NK-92 (cell line): ENCODE data around the gene S100A13.
"Not testable (repeated sequence)": the region's sequence is repeated elsewhere in the genome, so short reads cannot be mapped to it uniquely, and the experiment has no call there.

ENCODE experiments used
- DNase-seq: peaks from one replicate; lab custom pipeline; 2025; ENCODE audit not compliant: unreplicated experiment; lab: John Stamatoyannopoulos, UW

The S100A13 gene

GRCh38 chr1:153649137-153649862 lies 22.0 kb upstream of the S100A13 start:
- no peak for DNase-seq

- DNase-seq, result no peak
These were observed 20.8 kb upstream of the S100A13 start for GRCh38 chr1:153648000-153648643.

- DNase-seq, result no peak
These were observed 20.0 kb upstream of the S100A13 start for GRCh38 chr1:153647346-153647714.

GRCh38 chr1:153646672-153647345 lies 19.5 kb upstream of the S100A13 start:
- DNase-seq, result no peak

- DNase-seq, result no peak
These were observed 16.5 kb upstream of the S100A13 start for GRCh38 chr1:153643816-153644215.

- no peak for DNase-seq
These were observed 15.8 kb upstream of the S100A13 start for GRCh38 chr1:153643100-153643499.

- DNase-seq, result no peak
These were observed 14.9 kb upstream of the S100A13 start for GRCh38 chr1:153642161-153642560.

- no peak for DNase-seq
These were observed 13.6 kb upstream of the S100A13 start for GRCh38 chr1:153640861-153641260.

GRCh38 chr1:153640213-153640612 lies 12.9 kb upstream of the S100A13 start:
- not testable (repeated sequence) for DNase-seq

- DNase-seq, result no peak
These were observed 12.0 kb upstream of the S100A13 start for GRCh38 chr1:153639280-153639679.

- DNase-seq, result no peak
These were observed 11.0 kb upstream of the S100A13 start for GRCh38 chr1:153638261-153638660.

GRCh38 chr1:153636312-153636711 lies 9.0 kb upstream of the S100A13 start:
- no peak for DNase-seq

GRCh38 chr1:153635872-153636271 lies 8.6 kb upstream of the S100A13 start:
- no peak for DNase-seq

- DNase-seq, result peak; percentile 66
These were observed 6.7 kb upstream of the S100A13 start, which contains the start of gene CHTOP for GRCh38 chr1:153633754-153634665. Gene CHTOP (plus strand): TSS chr1:153634066. CDS start chr1:153636589, 2,523 bp downstream.

- DNase-seq, result no peak
These were observed 6.0 kb upstream of the S100A13 start for GRCh38 chr1:153633161-153633753.

- no peak for DNase-seq
These were observed 4.0 kb upstream of the S100A13 start for GRCh38 chr1:153631047-153632022.

- no peak for DNase-seq
These were observed 3.1 kb upstream of the S100A13 start for GRCh38 chr1:153630384-153630783.

GRCh38 chr1:153629971-153630370 lies 2.7 kb upstream of the S100A13 start:
- no peak for DNase-seq

GRCh38 chr1:153629343-153629665 lies 2.0 kb upstream of the S100A13 start:
- no peak for DNase-seq
